Fibroblast of lung (primary cell): Measurements from ENCODE around the gene FAM53B. TPM values are rescaled to one million over a fixed set of nuclear protein-coding genes. Genes with fewer than 3 reads are reported as not detected.

Experiments
- DNase-seq, 2 donors: peaks; one replicate each; pipeline versions ENCODE4 v3.0.0 to v3.0.0-alpha.2; 2010; ENCODE audit warnings: low read depth in 2 of 2
- H2AFZ ChIP-seq: 2 replicates; pipeline ENCODE4 v1.5.1; 2012; ENCODE audit warnings: low read length, control low read depth, inconsistent platforms
- H3K27ac ChIP-seq: 2 replicates; pipeline ENCODE4 v1.5.1; 2011; ENCODE audit warnings: low read length, control low read depth; ENCODE audit not compliant: insufficient read depth
- H3K27me3 ChIP-seq: 2 replicates; pipeline ENCODE4 v1.5.1; 2011; ENCODE audit warnings: mild to moderate bottlenecking, low read length; ENCODE audit not compliant: control insufficient read depth, insufficient read depth
- H3K36me3 ChIP-seq: 2 replicates; pipeline ENCODE4 v1.5.1; 2011; ENCODE audit warnings: low read length; ENCODE audit not compliant: control insufficient read depth, insufficient read depth
- H3K4me1 ChIP-seq: 2 replicates; pipeline ENCODE4 v1.5.1; 2011; ENCODE audit warnings: low read length; ENCODE audit not compliant: control insufficient read depth, insufficient read depth; ENCODE audit errors: extremely low read depth
- H3K4me2 ChIP-seq: 2 replicates; pipeline ENCODE4 v1.5.1; 2011; ENCODE audit warnings: low read length, control low read depth; ENCODE audit not compliant: insufficient read depth; ENCODE audit errors: extremely low read depth
- H3K4me3 ChIP-seq, 4 experiments: fragments of 200-600 bp in 1 of 4; sonication (generic) in 1 of 4; replicated peaks in 1 of 4; 2 replicates each; pipeline ENCODE4 v1.5.1; 2011 to 2016; ENCODE audit warnings: low read length in 4 of 4, low read depth in 3 of 4, mild to moderate bottlenecking in 3 of 4, control low read depth in 2 of 4, inconsistent platforms in 1 of 4, mixed read lengths in 1 of 4; ENCODE audit not compliant: insufficient read depth in 1 of 4; ENCODE audit errors: control extremely low read depth in 1 of 4
- H3K79me2 ChIP-seq: 2 replicates; pipeline ENCODE4 v1.5.1; 2012; ENCODE audit warnings: mild to moderate bottlenecking, low read length, inconsistent platforms; ENCODE audit not compliant: control insufficient read depth, insufficient read depth
- H3K9ac ChIP-seq: 2 replicates; pipeline ENCODE4 v1.5.1; 2011; ENCODE audit warnings: mild to moderate bottlenecking, low read length, control low read depth; ENCODE audit not compliant: insufficient read depth
- H3K9me3 ChIP-seq: 2 replicates; pipeline ENCODE4 v1.5.1; 2012; ENCODE audit warnings: low read depth, low read length; ENCODE audit not compliant: control insufficient read depth, insufficient read depth
- H4K20me1 ChIP-seq: 2 replicates; pipeline ENCODE4 v1.5.1; 2011; ENCODE audit warnings: low read length; ENCODE audit not compliant: control insufficient read depth, insufficient read depth; ENCODE audit errors: extremely low read depth
- CTCF ChIP-seq, 2 donors: IDR thresholded peaks in 1 of 2; conservative IDR thresholded peaks in 1 of 2; 1 replicate in 1 of 2; 2 replicates in 1 of 2; pipeline ENCODE4 v1.5.1; 2011 to 2012; ENCODE audit warnings: low read length in 2 of 2, control low read depth in 1 of 2, inconsistent platforms in 1 of 2, low read depth in 1 of 2, mild to moderate bottlenecking in 1 of 2
- EZH2 ChIP-seq: IDR thresholded peaks from 2 replicates; pipeline ENCODE4 v1.5.1; 2012; ENCODE audit warnings: low read length, control low read depth, mild to moderate bottlenecking; ENCODE audit errors: missing control alignments
- polyA plus RNA-seq, 2 donors: library from polyadenylated mRNA; depleted of rRNA in 1 of 2; stranded (reverse) in 1 of 2; unstranded in 1 of 2; fragments of >200 nt; gene quantifications; 2 replicates each; pipeline ENCODE4 v1.2.1, GENCODE V29; 2011 to 2012; ENCODE audit warnings: missing spikeins in 1 of 2
- total RNA-seq: library from RNA; depleted of rRNA; stranded (reverse); fragments of >200 nt; gene quantifications from 2 replicates; pipeline ENCODE4 v1.2.1, GENCODE V29; 2014

The FAM53B gene
- total and polyA plus RNA-seq, 2 donors (not counting 1 experiment from before 2014, with no cell fraction given): 2.2 to 11.7 TPM

DNA sequence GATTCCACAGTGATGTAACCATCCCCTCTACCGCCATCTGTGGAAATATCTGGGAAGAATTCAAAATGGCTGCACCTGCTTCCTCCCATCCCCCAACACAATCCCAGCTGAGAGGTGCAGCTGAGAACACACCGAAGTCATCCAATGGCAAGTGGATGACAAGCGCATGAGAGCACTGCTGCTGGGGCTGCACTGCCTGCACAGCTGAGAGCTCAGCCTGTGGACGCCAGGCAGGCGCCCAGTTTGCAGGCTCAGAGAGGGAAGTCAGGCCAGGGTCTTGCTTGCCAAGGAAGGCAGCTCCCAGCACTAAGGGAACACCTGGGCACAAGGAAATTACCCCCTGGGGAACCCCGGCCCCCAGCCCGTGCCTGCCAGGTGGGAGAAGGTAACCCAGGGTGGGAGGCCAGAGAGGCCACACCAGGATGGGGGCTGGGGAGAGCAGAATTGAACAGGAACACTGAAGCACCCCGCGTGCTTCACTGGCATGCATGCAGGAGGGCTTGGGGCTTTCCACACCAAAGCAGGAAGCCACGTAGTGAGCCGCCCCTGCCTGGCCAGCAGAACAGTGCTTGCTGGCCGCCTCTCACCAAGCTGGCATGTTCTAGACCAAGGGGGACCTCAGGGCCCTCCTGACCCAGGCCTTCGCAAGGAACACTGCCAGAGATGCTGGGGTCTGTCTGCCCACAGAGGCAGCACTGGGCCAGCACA, 46.2 kb downstream of the FAM53B start:
- no peak overlapping the region for H3K9ac ChIP-seq
- no peak for DNase-seq
- H3K4me1 ChIP-seq: peaks cover 10% of the 10 kb centered on the region
- H3K4me3 ChIP-seq: no peak overlapping the region
- H2AFZ ChIP-seq: no peak overlapping the region
- no peaks in the 10 kb centered on the region for H3K9me3 ChIP-seq
- H3K27me3 ChIP-seq: no peaks in the 10 kb centered on the region
- H3K79me2 ChIP-seq: no peaks in the 10 kb centered on the region
- H3K4me2 ChIP-seq: no peak overlapping the region
- H3K36me3 ChIP-seq: no peaks in the 10 kb centered on the region
- H4K20me1 ChIP-seq: no peaks in the 10 kb centered on the region
- no peak overlapping the region for H3K27ac ChIP-seq
- no peak for TF ChIP-seq CTCF (conservative IDR thresholded peaks at IDR 0.05 in 1 of 2, IDR thresholded peaks at IDR 0.05 in 1 of 2; ENCODE audit: low read depth in 1 of 2, low read length in 2 of 2)
- no peak for TF ChIP-seq EZH2

GRCh38 chr10:124697443-124697836, 46.7 kb downstream of the FAM53B start:
- Histone ChIP-seq H3K27me3 (no peaks in the 10 kb centered on the region), H3K9me3 (no peaks in the 10 kb centered on the region), H3K27ac (no peak overlapping the region), H4K20me1 (no peaks in the 10 kb centered on the region), H3K4me2 (no peak overlapping the region), H2AFZ (no peak overlapping the region), H3K4me1 (peaks cover 10% of the 10 kb centered on the region), H3K79me2 (no peaks in the 10 kb centered on the region), H3K4me3 (no peak overlapping the region), H3K36me3 (no peaks in the 10 kb centered on the region), H3K9ac (no peak overlapping the region)
- DNase-seq: no peak
- TF ChIP-seq CTCF (conservative IDR thresholded peaks at IDR 0.05 in 1 of 2, IDR thresholded peaks at IDR 0.05 in 1 of 2; ENCODE audit: low read depth in 1 of 2, low read length in 2 of 2) (no peak), EZH2 (no peak)

DNA sequence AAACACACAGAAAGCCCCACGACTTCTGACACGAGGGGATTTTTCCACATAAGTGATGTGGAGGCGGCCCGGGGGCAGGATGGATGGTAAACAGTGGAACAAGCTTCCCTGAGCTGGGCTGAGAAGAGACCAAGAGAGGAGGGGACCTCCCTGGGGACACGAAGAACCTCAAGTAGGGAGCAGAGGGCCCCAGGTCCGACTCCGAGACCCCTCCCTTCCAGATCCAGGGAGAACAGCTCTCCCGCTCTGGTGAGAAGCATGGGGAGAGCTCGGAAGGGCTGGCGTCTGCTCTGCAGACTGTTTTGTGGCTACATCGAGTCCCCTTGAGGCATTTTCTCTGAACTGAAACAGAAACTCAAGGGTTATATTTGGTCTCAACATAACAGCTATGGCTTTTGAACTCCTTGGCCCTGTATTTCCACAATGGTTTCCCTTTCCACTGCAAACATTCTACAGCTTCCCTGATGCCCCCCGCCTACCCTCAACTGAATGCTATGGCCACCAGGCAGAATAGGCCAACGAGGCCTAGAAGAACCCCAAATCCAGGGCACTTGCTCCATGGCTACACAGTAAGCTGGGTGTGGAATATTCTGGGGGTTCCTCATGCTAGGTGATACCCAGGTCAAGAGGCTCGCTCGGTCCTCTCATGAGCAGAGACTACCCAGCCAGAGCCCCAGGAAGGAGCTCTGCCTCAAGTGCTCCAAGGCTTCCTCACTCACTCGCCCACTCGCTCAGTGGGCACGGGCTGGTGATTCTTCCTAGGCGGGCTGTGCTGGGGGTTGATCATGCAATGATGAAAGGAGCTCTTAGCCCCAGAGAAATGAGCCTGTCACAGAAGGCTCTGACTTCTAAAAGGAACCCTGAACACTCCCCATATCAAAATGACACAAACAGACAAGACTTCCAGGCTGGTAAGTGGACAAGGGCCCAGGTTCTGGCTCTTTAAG, 47.5 kb downstream of the FAM53B start:
- no peak overlapping the region for H3K4me3 ChIP-seq
- H3K27ac ChIP-seq: no peak overlapping the region
- H4K20me1 ChIP-seq: no peaks in the 10 kb centered on the region
- no peak overlapping the region for H2AFZ ChIP-seq
- H3K9me3 ChIP-seq: no peaks in the 10 kb centered on the region
- H3K79me2 ChIP-seq: no peaks in the 10 kb centered on the region
- no peaks in the 10 kb centered on the region for H3K36me3 ChIP-seq
- H3K4me2 ChIP-seq: no peak overlapping the region
- H3K4me1 ChIP-seq: peaks cover 8% of the 10 kb centered on the region
- no peaks in the 10 kb centered on the region for H3K27me3 ChIP-seq
- no peak for DNase-seq
- TF ChIP-seq CTCF (conservative IDR thresholded peaks at IDR 0.05 in 1 of 2, IDR thresholded peaks at IDR 0.05 in 1 of 2; ENCODE audit: low read depth in 1 of 2, low read length in 2 of 2) (no peak), EZH2 (no peak)
- H3K9ac ChIP-seq: no peak overlapping the region
